Bronchus fibroblast of lung (primary cell): Measurements from ENCODE around the gene C9orf152. TPM values are rescaled to one million over a fixed set of nuclear protein-coding genes. Genes with fewer than 3 reads are reported as not detected.

Experiments
- total RNA-seq: library from RNA; depleted of rRNA; stranded (reverse); fragments of >200 nt; gene quantifications from 2 replicates; pipeline ENCODE4 v1.2.3, GENCODE V29; 2015

The C9orf152 gene
- total RNA-seq: not detected in 2 replicates

GRCh38 chr9:110208031-110208430 is at the start of gene C9orf152:
Gene C9orf152 (minus strand): TSS chr9:110208159. CDS start chr9:110207579, 580 bp downstream.

GRCh38 chr9:110256380-110257096 is 48.6 kb upstream of the C9orf152 start, which contains the start of gene TXN:
Gene TXN (minus strand): TSS chr9:110256507. CDS start chr9:110256435, 72 bp downstream.

Other genes with a start within 250 kb of the C9orf152 start
- gene TXN, start 48.3 kb upstream of the C9orf152 start, total RNA-seq: 385 and 407 TPM in 2 replicates
- not detected in 2 replicates for gene TXNDC8, start 129.7 kb upstream of the C9orf152 start, total RNA-seq